GM18861 (cell line): ENCODE measurements around the gene DDAH1.
A peak's percentile ranks its signal among the peaks of the same experiment; 100 is the strongest.

Experiments
- ATAC-seq: cut with Tn5 transposase; IDR thresholded peaks from one replicate; pipeline ENCODE4 v1.9.1; 2021; ENCODE audit not compliant: unreplicated experiment

Gene DDAH1

GRCh38 chr1:85277802-85278201 is 187.2 kb downstream of the DDAH1 start:
- ATAC-seq, result no peak

- ATAC-seq, result no peak
Observed at GRCh38 chr1:85276978-85277639, 187.8 kb downstream of the DDAH1 start.

- ATAC-seq, result peak; percentile 95
Observed at GRCh38 chr1:85276215-85276977, 188.6 kb downstream of the DDAH1 start, which contains the start of gene BCL10. Gene BCL10 (minus strand): TSS chr1:85276632. CDS start chr1:85276352, 280 bp downstream.

GRCh38 chr1:85275701-85276214 is 189.2 kb downstream of the DDAH1 start:
- no peak for ATAC-seq

- ATAC-seq, result no peak
Observed at GRCh38 chr1:85274969-85275453, 189.9 kb downstream of the DDAH1 start.

GRCh38 chr1:85273397-85273796 is 191.6 kb downstream of the DDAH1 start:
- no peak for ATAC-seq

- no peak for ATAC-seq
Observed at GRCh38 chr1:85268801-85269585, 196.0 kb downstream of the DDAH1 start.
